ENCODE measurements around the gene BSX. TPM values are rescaled to one million over a fixed set of nuclear protein-coding genes. Genes with fewer than 3 reads are reported as not detected.

The BSX gene
- polyA plus RNA-seq, 3 donors, result not detected

GRCh38 chr11:122933416-122933815 lies 48.2 kb downstream of the BSX start:
- intact Hi-C loops (cut with micrococcal nuclease), result no loop called here
- Mint-ChIP-seq H3K4me3 (no peak overlapping the region), H3K4me1 (peaks cover 3% of the 10 kb centered on the region), H3K27me3 (ENCODE audit: low read depth in 3 of 3) (no peaks in the 10 kb centered on the region), H3K36me3 (no peaks in the 10 kb centered on the region), H3K9me3 (no peaks in the 10 kb centered on the region), H3K27ac (no peak overlapping the region)
- H3K79me2 ChIP-seq (ENCODE audit: insufficient read depth, low read length), result no peaks in the 10 kb centered on the region
- H3K4me2 ChIP-seq (replicated peaks; ENCODE audit: extremely low read depth, low read length, poor library complexity, severe bottlenecking), result no peak overlapping the region
- DNase-seq, result no peak
- no peaks in the 10 kb centered on the region for H3K9me3 ChIP-seq (replicated peaks in 1 of 2; ENCODE audit: control insufficient read depth in 1 of 2, insufficient read depth in 1 of 2, low read length in 2 of 2)
- no peak overlapping the region for H3K9ac ChIP-seq (ENCODE audit: insufficient read depth, low read length, poor library complexity, severe bottlenecking)
- H3K4me1 ChIP-seq (ENCODE audit: control insufficient read depth in 1 of 2, insufficient read depth in 2 of 2, low read length in 2 of 2), result peaks cover 0 to 4% of the 10 kb centered on the region in 2 donors
- no peaks in the 10 kb centered on the region for H4K20me1 ChIP-seq (ENCODE audit: insufficient read depth, low read length)
- no peak overlapping the region for H3K4me3 ChIP-seq (replicated peaks in 1 of 3; ENCODE audit: low read depth in 2 of 3, low read length in 3 of 3)
- H3K27ac ChIP-seq (ENCODE audit: low read depth in 1 of 2, low read length in 2 of 2), result no peak overlapping the region
- no peak for TF ChIP-seq CTCF (IDR thresholded peaks at IDR 0.05)
- no peak overlapping the region for H2AFZ ChIP-seq (ENCODE audit: insufficient read depth, low read depth, low read length, poor library complexity, severe bottlenecking)
- no CpG with 5 or more reads among the region's 2 CpGs for WGBS (ENCODE audit: insufficient coverage)
- H3K36me3 ChIP-seq (replicated peaks in 1 of 2; ENCODE audit: control insufficient read depth in 1 of 2, insufficient read depth in 2 of 2, low read length in 2 of 2), result no peaks in the 10 kb centered on the region
- no peaks in the 10 kb centered on the region for H3K27me3 ChIP-seq (ENCODE audit: control insufficient read depth in 2 of 2, insufficient read depth in 2 of 2, low read length in 2 of 2)

GRCh38 chr11:122931510-122931909 lies 50.1 kb downstream of the BSX start:
- peaks cover 3% of the 10 kb centered on the region for H3K4me1 Mint-ChIP-seq
- no peak overlapping the region for H3K4me2 ChIP-seq (replicated peaks; ENCODE audit: extremely low read depth, low read length, poor library complexity, severe bottlenecking)
- no peaks in the 10 kb centered on the region for H3K27me3 Mint-ChIP-seq (ENCODE audit: low read depth in 3 of 3)
- no peaks in the 10 kb centered on the region for H3K36me3 Mint-ChIP-seq
- H3K27ac ChIP-seq (ENCODE audit: low read depth in 1 of 2, low read length in 2 of 2), result no peak overlapping the region
- H4K20me1 ChIP-seq (ENCODE audit: insufficient read depth, low read length), result no peaks in the 10 kb centered on the region
- no peak overlapping the region for H3K4me3 ChIP-seq (replicated peaks in 1 of 3; ENCODE audit: low read depth in 2 of 3, low read length in 3 of 3)
- H3K27me3 ChIP-seq (ENCODE audit: control insufficient read depth in 2 of 2, insufficient read depth in 2 of 2, low read length in 2 of 2), result no peaks in the 10 kb centered on the region
- H3K4me3 Mint-ChIP-seq, result no peak overlapping the region
- intact Hi-C loops (cut with micrococcal nuclease), result no loop called here
- H3K27ac Mint-ChIP-seq, result no peak overlapping the region
- no peaks in the 10 kb centered on the region for H3K9me3 ChIP-seq (replicated peaks in 1 of 2; ENCODE audit: control insufficient read depth in 1 of 2, insufficient read depth in 1 of 2, low read length in 2 of 2)
- no peak overlapping the region for H3K9ac ChIP-seq (ENCODE audit: insufficient read depth, low read length, poor library complexity, severe bottlenecking)
- peaks cover 0 to 4% of the 10 kb centered on the region in 2 donors for H3K4me1 ChIP-seq (ENCODE audit: control insufficient read depth in 1 of 2, insufficient read depth in 2 of 2, low read length in 2 of 2)
- no peaks in the 10 kb centered on the region for H3K36me3 ChIP-seq (replicated peaks in 1 of 2; ENCODE audit: control insufficient read depth in 1 of 2, insufficient read depth in 2 of 2, low read length in 2 of 2)
- 89% methylated on average over 2 of the region's 6 CpGs for WGBS (ENCODE audit: insufficient coverage)
- DNase-seq, result no peak
- no peak overlapping the region for H2AFZ ChIP-seq (ENCODE audit: insufficient read depth, low read depth, low read length, poor library complexity, severe bottlenecking)
- no peak for TF ChIP-seq CTCF (IDR thresholded peaks at IDR 0.05)
- H3K79me2 ChIP-seq (ENCODE audit: insufficient read depth, low read length), result no peaks in the 10 kb centered on the region
- no peaks in the 10 kb centered on the region for H3K9me3 Mint-ChIP-seq

Other genes starting within 250 kb of the BSX start
- 1 to 10 TPM; 5.2 to 5.7 (median 5.5) TPM for gene CRTAM, start 143.3 kb downstream of the BSX start, polyA plus RNA-seq
- gene JHY, start 99.1 kb downstream of the BSX start, polyA plus RNA-seq, result under 1 TPM; 0.68 to 0.91 (median 0.89) TPM
- 100 to 1,000 TPM; 399 to 531 (median 511) TPM for gene HSPA8, start 80.3 kb upstream of the BSX start, polyA plus RNA-seq
- gene CLMP, start 213.4 kb upstream of the BSX start, polyA plus RNA-seq, result under 1 TPM in 1 of 3 donors, not detected in 2; 0.33 TPM

All from CD14-positive monocyte (primary cell).